Motor neuron (in vitro differentiated cells): Measurements from ENCODE around the gene MELTF. TPM values are rescaled to one million over a fixed set of nuclear protein-coding genes. Genes with fewer than 3 reads are reported as not detected.

Source experiments
- ATAC-seq, 8 experiments: fragments of 200-7000 bp; cut with Tn5 transposase; replicated peaks in 6 of 8; 2 replicates each; pipeline ENCODE4 v1.8.0; 2021; ENCODE audit warnings: mild to moderate bottlenecking in 8 of 8, moderate library complexity in 8 of 8
- H3K27ac ChIP-seq, 2 donors: fragments of 250-450 bp; sonication (Bioruptor Pico); 2 replicates each; pipeline ENCODE4 v1.9.0; 2021; ENCODE audit warnings: antibody characterized with exemption in 2 of 2, mild to moderate bottlenecking in 2 of 2, moderate library complexity in 1 of 2
- H3K4me1 ChIP-seq, 2 donors: fragments of 250-450 bp; sonication (Bioruptor Pico); replicated peaks in 1 of 2; 2 replicates each; pipeline ENCODE4 v1.6.1; 2021; ENCODE audit warnings: antibody characterized with exemption in 2 of 2, mild to moderate bottlenecking in 2 of 2, moderate library complexity in 1 of 2
- H3K4me3 ChIP-seq, 5 donors: fragments of 250-450 bp; sonication (Bioruptor Pico); 2 replicates each; pipeline ENCODE4 v1.9.0; 2021; ENCODE audit warnings: antibody characterized with exemption in 5 of 5, mild to moderate bottlenecking in 5 of 5, moderate library complexity in 4 of 5
- WGBS, 10 experiments: fragments of 450-650 bp; shearing (Covaris generic); methylation state at CpG; one replicate each; pipeline ENCODE4 v1.0.0; 2022; 5-methylcytosine and 5-hydroxymethylcytosine counted together
- in situ Hi-C, 9 experiments: fragments of 400-800 bp; cut with MboI; loops; one replicate each; pipeline ENCODE4 v1.15.0; 2021; ENCODE audit warnings: low sequenced_read_pairs in 9 of 9, low pct_unique_long_range_greater_than_20kb in 2 of 9; ENCODE audit not compliant: unreplicated experiment in 9 of 9
- total RNA-seq, 8 experiments: library from RNA; unstranded; fragments of 300-600 nt; gene quantifications; 2 replicates each; pipeline versions ENCODE4 v1.2.3 to v1.2.4, GENCODE V29; 2022

The MELTF gene
- total RNA-seq, 8 experiments from 2014 or later: 0.43 to 47.8 (median 2.6) TPM

DNA sequence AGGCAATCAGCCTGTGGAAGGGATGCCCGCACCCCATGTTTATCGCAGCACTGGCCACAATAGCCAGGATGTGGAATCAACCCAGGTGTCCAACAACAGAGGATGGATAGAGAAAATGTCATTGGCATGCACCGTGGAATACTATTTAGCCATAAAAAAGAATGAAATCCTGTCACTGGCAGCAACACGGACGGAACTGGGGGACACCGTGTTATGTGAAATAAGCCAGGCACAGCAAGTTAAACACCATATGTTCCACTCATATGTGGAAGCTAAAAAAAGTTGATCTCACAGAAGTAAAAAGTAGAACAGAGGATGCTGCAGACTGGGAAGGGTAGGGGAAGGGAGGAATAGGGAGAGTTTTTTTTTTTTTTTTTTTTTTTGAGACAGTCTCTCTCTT is 15.6 kb downstream of the MELTF start:
- in situ Hi-C loops: loop anchor here in 4 of 9 experiments (25.0 kb wide), 2 partner anchors 173 to 498 kb away; no protein-coding TSS in a partner anchor
- H3K4me1 ChIP-seq: peaks cover 0 to 11% of the 10 kb centered on the region in 2 donors
- no peak overlapping the region for H3K4me3 ChIP-seq
- ATAC-seq: no peak
- H3K27ac ChIP-seq: no peak overlapping the region
- WGBS, 10 experiments: 60 to 98% (median 91%) methylated on average over 2 to 6 of the region's 6 CpGs; no CpG with 5 or more reads in 2 of the 10 experiments

DNA sequence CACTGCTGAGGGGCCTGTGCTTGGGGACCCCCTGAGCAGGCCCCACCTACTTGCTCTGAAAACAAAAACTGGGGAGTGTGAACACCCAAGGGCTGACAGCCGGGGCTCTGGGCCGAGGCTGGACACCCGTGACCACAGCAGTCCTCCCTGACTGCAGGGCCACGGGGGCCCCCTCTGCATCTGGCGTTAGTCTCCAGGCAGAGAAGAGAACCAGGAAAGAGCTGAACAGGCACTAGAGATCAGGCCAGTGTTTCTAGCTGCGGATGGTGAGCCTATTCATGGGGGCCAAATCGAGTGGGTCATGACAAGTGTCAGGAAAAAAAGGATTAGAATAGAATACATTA is 17.1 kb downstream of the MELTF start:
- Histone ChIP-seq H3K4me1 (peaks cover 0 to 11% of the 10 kb centered on the region in 2 donors), H3K27ac (no peak overlapping the region), H3K4me3 (no peak overlapping the region)
- 75 to 100% (median 96%) methylated on average over 1 to 5 of the region's 7 CpGs; no CpG with 5 or more reads in 4 of the 10 experiments for WGBS, 10 experiments
- peak in 2 of 8 experiments; percentile 7 to 8 for ATAC-seq
- in situ Hi-C loops: loop anchor here in 4 of 9 experiments (25.0 kb wide), 2 partner anchors 175 to 500 kb away; no protein-coding TSS in a partner anchor

GRCh38 chr3:197011780-197012539 is 17.7 kb downstream of the MELTF start:
- in situ Hi-C loops: loop anchor here in 4 of 9 experiments (25.0 kb wide), 2 partner anchors 175 to 500 kb away; no protein-coding TSS in a partner anchor
- peak in 4 of 8 experiments; percentile 28 to 63 (median 58) for ATAC-seq
- no peak overlapping the region for H3K27ac ChIP-seq
- peaks cover 0 to 11% of the 10 kb centered on the region in 2 donors for H3K4me1 ChIP-seq
- no peak overlapping the region for H3K4me3 ChIP-seq
- WGBS, 10 experiments: 0 to 91% (median 69%) methylated on average over 1 to 11 of the region's 25 CpGs; no CpG with 5 or more reads in 6 of the 10 experiments

- no peak overlapping the region for H3K27ac ChIP-seq
- WGBS, 10 experiments: 79 to 100% (median 91%) methylated on average over 1 to 17 of the region's 30 CpGs; no CpG with 5 or more reads in 6 of the 10 experiments
- in situ Hi-C loops: loop anchor here in 4 of 9 experiments (25.0 kb wide), 2 partner anchors 177 to 502 kb away; no protein-coding TSS in a partner anchor
- peak in 7 of 8 experiments; percentile 18 to 57 (median 38) for ATAC-seq
- H3K4me1 ChIP-seq: peaks cover 0 to 11% of the 10 kb centered on the region in 2 donors
- H3K4me3 ChIP-seq: no peak overlapping the region
These were observed 18.9 kb downstream of the MELTF start for GRCh38 chr3:197010556-197011351.

- WGBS, 10 experiments: 83 to 100% (median 93%) methylated on average over 2 to 3 of the region's 20 CpGs; no CpG with 5 or more reads in 7 of the 10 experiments
- no peak for ATAC-seq
- peaks cover 0 to 11% of the 10 kb centered on the region in 2 donors for H3K4me1 ChIP-seq
- H3K27ac ChIP-seq: no peak overlapping the region
- in situ Hi-C loops: loop anchor here in 4 of 9 experiments (25.0 kb wide), 2 partner anchors 178 to 503 kb away; no protein-coding TSS in a partner anchor
- no peak overlapping the region for H3K4me3 ChIP-seq
These were observed 20.0 kb downstream of the MELTF start for GRCh38 chr3:197009532-197010019.

DNA sequence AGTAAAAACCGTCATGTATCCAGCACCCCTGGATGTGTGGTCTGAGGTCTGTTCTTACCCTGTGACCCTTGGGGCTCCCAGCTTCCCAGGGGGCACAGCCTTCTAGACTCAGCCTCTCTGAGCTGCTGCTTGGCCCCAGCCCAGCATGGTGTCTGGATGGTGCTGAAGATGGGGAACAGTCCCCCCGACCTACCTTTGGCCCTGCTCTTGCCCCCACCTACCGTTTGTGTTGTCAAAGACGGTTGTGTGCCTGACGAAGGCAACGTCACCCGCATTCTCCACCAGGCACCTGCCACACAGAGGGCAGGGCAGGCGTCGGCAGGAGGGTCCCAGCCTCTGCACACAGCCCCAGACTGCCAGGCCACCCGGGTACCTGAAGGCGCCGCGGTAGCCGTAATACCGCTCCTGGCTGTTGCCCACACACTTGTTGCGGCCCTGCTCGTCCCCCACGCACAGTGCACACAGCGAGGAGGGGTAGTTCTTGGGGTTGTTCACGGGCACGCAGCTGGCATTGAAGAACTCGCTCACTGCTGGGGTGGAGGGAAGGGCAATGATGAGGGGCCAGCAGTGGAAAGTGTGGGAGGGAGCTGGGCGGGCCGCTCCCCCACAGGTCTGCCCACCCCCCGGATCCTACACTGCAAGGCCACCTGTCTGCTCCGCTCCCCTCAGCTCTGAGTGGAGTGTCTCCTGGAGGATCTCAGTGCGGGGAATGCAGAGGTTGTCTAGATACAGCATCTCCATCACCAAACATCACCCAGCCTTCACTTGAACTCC is 21.0 kb downstream of the MELTF start:
- Histone ChIP-seq H3K4me1 (peaks cover 7 to 20% of the 10 kb centered on the region in 2 donors), H3K4me3 (no peak overlapping the region), H3K27ac (no peak overlapping the region)
- no peak for ATAC-seq
- whole genome bisulfite sequencing, 10 experiments: 60 to 100% (median 100%) methylated on average over 1 to 2 of the region's 27 CpGs; no CpG with 5 or more reads in 7 of the 10 experiments
- in situ Hi-C loops: loop anchor here in 4 of 9 experiments (25.0 kb wide), 2 partner anchors 179 to 504 kb away; no protein-coding TSS in a partner anchor

- Histone ChIP-seq H3K4me3 (no peak overlapping the region), H3K4me1 (peaks cover 7 to 22% of the 10 kb centered on the region in 2 donors), H3K27ac (no peak overlapping the region)
- 60 to 100% (median 85%) methylated on average over 2 to 6 of the region's 8 CpGs; no CpG with 5 or more reads in 5 of the 10 experiments for WGBS, 10 experiments
- no peak for ATAC-seq
- in situ Hi-C loops: loop anchor here in 4 of 9 experiments (25.0 kb wide), 2 partner anchors 179 to 504 kb away; no protein-coding TSS in a partner anchor
These were observed 21.7 kb downstream of the MELTF start for GRCh38 chr3:197007953-197008352.

DNA sequence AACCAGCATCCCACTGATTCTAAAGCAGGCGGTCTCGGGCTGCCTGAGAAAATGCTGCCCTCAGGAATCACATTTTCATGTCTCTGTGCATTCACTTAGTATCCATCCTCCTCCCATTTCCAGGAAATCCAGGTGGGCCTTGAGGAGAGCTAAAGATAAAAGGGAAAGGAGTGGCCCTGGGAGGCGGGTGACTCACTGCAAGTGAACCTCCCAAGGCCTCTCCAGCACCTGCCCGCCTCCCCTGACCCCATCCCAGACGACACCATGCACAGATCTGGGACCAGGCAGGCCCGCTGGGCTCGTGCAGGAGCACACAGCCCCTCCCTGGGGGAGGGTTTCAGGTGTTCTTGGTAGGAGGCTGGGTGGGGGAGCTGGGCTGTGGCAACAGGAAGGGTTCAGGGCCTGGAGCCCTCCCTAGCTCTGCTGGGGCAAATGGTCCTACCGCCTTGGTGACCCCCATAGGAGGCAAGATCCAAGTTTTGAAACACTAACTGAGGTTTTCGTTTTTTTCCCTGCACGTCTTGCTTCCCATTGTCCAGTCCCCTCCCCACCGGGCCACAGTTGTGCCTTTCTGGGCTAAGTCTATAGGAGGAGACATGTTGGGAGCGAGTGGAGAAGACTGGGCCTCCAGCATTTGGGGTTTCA is 22.2 kb downstream of the MELTF start:
- no peak overlapping the region for H3K4me3 ChIP-seq
- peaks cover 7 to 21% of the 10 kb centered on the region in 2 donors for H3K4me1 ChIP-seq
- no peak overlapping the region for H3K27ac ChIP-seq
- in situ Hi-C loops: loop anchor here in 4 of 9 experiments (25.0 kb wide), 2 partner anchors 180 to 505 kb away; no protein-coding TSS in a partner anchor
- whole genome bisulfite sequencing, 10 experiments: 47 to 83% (median 75%) methylated on average over 1 to 10 of the region's 12 CpGs; no CpG with 5 or more reads in 3 of the 10 experiments
- no peak for ATAC-seq

GRCh38 chr3:197006860-197007259 is 22.8 kb downstream of the MELTF start:
- peaks cover 7 to 20% of the 10 kb centered on the region in 2 donors for H3K4me1 ChIP-seq
- ATAC-seq: no peak
- WGBS, 10 experiments: 93 to 100% (median 100%) methylated on average over 1 to 4 of the region's 5 CpGs; no CpG with 5 or more reads in 5 of the 10 experiments
- no peak overlapping the region for H3K27ac ChIP-seq
- H3K4me3 ChIP-seq: no peak overlapping the region
- in situ Hi-C loops: loop anchor here in 4 of 9 experiments (25.0 kb wide), 2 partner anchors 180 to 505 kb away; no protein-coding TSS in a partner anchor

DNA sequence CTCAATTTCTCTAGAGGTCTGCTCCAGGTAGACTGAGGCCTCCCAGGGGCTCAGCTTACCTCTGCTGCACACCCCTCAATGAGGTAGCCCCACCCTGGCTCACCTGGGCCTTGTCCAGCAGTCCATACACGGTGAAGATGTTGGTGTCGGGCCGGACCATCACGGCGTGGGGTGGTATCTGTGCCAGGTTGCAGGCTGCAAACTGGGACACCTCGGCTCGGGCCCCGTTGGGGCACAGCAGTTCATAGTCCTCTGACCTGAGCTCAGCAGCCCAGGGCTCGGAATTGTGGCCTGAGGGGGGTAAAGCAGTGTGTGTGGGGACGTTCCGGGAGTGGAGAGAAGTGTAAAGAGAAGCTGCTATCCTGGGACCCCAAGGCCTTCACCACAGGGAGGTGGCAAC is 23.2 kb downstream of the MELTF start:
- H3K4me3 ChIP-seq: no peak overlapping the region
- no peak overlapping the region for H3K27ac ChIP-seq
- no peak for ATAC-seq
- WGBS, 10 experiments: no CpG with 5 or more reads among the region's 11 CpGs
- in situ Hi-C loops: loop anchor here in 4 of 9 experiments (25.0 kb wide), 2 partner anchors 181 to 506 kb away; no protein-coding TSS in a partner anchor
- H3K4me1 ChIP-seq: peaks cover 7 to 17% of the 10 kb centered on the region in 2 donors
